Pulmonary artery endothelial cell (primary cell): ENCODE measurements around the gene ICA1. TPM values are rescaled to one million over a fixed set of nuclear protein-coding genes. Genes with fewer than 3 reads are reported as not detected.
"Not testable (repeated sequence)": the region's sequence is repeated elsewhere in the genome, so short reads cannot be mapped to it uniquely, and the experiment has no call there.

ENCODE experiments used
- DNase-seq: peaks from one replicate; pipeline ENCODE4 v3.0.0-alpha.2; 2011; ENCODE audit warnings: low read depth, low spot score
- total RNA-seq: library from RNA; depleted of rRNA; stranded (reverse); fragments of >200 nt; gene quantifications from 2 replicates; pipeline ENCODE4 v1.2.3, GENCODE V29; 2014

Gene ICA1
- total RNA-seq, 1 donor from 2014 or later: 28.8 TPM

DNA sequence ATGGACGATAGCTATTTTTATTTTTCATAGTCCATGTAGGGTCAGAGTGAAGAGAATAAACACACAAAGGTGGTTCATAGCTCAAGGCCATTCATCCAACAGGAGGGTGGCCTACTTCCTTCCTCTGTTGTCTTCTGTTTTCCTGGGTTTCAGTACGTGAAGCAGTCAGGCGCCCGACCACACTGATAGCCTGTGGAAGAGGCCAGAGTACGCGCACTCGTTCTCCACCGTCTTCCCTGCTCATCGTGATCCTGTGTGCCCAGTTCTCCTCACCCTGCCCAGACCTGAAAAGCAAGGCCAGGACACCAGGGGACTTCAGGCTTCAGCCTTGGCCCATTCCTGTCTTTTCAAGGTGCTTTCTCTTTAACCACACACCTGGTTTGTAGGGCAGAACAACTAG lies 158.7 kb downstream of the ICA1 start:
- DNase-seq: no peak

DNA sequence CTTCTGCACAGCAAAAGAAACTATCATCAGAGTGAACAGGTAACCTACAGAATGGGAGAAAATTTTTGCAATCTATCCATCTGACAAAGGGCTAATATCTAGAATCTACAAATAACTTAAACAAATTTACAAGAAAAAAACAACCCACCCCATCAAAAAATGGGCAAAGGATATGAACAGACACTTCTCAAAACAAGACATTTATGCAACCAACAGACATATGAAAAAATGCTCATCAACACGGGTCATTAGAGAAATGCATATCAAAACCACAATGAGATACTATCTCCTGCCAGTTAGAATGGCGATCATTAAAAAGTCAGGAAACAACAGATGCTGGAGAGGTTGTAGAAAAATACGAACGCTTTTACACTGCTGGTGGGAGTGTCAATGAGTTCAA lies 160.7 kb downstream of the ICA1 start:
- not testable (repeated sequence) for DNase-seq

DNA sequence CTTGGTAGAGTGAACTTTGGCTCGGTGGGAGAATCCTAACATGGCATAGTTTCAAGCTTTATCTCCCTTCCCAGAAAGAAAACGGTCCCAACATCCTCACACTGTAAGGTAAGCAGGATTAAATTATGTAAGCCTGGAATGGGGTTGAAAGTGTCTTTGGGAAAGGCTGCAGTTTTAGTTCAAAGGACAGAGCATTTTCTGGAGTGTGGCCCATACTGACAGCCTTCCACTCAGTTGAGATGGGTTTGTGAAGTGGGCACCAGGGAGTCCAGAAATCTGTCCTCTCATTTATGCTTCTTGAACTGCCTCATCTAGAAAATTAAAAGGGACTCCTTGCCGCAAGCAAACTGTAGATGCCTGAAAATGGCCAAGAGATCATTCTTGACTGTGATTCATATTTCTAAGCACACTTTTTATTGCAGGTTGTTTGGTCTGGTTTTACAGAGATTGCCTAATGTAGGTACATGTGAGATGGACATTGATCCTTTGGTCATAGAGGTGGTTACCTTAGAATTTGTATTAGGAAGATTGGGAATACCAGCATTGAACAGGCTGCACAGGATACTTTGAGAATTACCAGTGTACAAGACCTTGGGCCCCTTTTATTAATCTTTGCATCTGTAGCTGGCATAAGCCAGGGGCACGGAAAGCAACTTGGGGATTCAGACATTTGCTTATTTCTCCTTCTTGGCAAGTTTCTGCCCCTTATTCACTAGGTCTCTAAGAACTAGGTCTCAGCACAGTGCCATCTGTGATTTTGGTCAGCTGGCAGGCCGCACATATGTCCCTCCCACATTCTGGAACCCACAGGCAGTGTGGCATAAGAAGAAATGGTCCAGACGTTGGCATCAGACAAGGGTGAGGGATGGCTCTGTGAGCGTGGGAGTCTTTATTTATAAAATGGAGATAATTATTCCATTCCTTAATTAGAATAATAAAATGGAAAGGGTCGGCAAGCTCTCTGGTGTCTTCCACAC lies 167.5 kb downstream of the ICA1 start:
- DNase-seq: no peak

DNA sequence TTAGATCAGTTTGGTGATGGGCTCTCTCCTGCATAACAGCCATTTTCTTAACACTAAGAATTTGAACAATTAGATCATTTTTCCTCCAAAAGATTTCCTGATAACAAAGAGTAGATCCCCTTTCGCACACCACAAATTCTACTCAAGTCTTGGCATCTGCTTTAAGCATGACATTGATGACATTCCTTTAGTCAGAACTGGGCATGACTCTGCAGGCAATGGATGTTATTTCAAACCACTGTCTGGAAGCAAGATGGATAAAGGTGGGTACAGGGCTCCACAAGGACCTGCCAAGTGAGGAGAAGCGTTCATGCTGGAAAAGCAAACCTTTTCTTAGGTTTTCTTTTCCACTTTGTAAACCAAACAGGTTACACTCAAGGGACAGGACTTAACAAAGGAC lies 169.8 kb downstream of the ICA1 start:
- no peak for DNase-seq

DNA sequence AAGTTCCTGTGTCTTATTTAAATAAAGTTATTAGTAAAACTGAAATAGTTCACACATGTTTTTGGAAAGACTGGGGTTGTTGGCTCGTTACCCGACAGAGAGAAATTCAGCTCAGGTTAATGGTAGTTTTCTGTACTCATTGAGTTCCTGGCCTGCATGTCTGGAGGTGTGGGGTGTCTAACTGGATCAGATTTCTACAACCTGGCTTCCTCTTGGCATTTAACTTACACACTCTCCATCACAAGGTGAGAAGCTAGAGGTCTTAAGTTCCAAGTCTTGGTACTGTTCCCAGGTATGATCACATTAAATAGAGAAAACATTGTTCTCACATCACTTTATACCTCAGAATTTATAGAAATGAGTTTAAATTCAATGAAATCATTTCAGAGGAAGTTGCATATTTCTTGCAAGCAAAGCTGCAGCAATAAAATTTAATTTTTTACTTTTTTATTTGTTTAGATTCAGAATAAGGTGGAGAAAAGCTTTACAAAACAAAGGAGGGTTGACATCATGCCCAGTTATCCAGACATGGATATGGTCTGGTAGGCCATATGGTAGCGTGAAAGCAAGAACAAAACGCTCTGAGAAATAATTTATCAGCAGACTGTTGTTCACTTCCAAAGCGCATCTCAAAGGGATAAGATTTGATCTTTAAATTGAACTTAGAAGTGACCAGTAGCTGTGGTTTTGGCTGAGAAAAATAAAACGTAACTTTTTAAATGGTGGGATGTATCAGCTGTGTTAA lies 172.8 kb downstream of the ICA1 start:
- no peak for DNase-seq

DNA sequence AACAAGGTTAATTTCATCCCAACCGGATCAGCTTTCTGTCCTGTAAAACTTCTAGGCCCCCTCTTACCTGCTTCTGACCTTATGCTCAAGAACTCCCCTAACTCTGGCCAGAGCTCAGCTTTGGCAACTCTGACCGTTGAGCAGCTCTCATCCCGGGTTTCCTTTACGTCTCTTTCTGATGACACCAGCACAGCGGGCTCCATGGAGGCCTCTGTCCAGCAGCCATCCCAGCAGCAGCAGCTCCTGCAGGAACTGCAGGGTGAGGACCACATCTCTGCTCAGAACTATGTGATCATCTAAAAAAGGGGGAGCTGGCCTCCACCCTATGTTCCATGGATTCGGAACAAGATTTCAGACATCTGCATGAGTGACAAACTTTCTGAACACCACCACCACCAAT lies 175.7 kb downstream of the ICA1 start:
- DNase-seq: no peak

DNA sequence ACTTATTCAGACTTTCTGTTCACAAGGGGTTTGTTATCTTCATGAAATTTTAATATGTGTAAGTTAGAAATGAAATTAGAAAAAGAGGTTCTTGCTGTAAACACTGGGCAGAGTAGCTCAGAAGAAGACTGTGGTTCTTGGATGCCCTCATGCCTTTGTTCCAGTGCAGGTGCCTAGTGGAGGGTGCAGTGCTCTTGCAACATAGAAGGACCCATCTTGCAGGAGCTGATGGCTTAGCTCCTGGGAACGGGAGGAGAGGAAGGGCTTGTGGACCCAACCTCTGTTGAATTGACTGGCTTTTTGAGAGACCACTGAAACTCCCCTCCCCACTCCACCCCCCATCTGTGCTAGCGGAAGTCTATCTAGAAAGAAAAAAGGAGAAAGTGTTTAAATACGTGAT lies 176.5 kb downstream of the ICA1 start:
- DNase-seq: no peak

DNA sequence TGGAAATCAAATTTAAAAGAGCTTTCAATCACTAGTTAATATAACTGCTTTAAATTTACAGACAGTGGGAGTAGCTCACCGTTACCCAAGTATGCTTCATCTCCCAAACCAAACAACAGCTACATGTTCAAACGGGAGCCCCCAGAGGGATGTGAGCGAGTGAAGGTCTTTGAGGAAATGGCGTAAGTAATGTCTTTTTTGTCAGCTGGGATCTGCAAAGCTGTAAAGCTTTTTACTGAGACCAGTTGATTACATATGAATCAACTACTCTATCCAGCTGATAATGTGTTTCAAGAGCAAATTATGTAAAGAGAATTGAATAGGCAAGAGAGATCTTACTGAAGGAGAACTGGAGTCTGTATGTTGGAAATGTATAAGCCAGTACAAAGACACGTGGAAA lies 177.1 kb downstream of the ICA1 start:
- DNase-seq: no peak

DNA sequence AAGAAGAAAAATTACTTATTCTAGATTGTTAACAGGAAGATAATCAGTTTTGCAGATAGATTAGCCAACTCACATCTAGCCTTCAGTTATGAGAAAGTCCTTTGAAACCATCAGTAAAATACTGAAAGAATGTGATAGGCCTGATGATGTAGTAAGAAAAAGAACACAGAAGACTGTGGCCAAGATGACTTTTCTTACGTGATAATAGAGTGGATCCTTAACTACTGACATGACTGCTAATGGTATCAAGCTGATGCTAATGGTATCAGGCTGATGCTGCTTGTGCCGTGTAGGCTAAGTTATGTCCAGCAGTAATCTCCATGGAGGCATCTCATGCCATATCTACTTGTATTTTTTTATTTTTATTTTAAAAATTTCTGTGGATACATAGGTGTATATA lies 179.2 kb downstream of the ICA1 start:
- DNase-seq: no peak

DNA sequence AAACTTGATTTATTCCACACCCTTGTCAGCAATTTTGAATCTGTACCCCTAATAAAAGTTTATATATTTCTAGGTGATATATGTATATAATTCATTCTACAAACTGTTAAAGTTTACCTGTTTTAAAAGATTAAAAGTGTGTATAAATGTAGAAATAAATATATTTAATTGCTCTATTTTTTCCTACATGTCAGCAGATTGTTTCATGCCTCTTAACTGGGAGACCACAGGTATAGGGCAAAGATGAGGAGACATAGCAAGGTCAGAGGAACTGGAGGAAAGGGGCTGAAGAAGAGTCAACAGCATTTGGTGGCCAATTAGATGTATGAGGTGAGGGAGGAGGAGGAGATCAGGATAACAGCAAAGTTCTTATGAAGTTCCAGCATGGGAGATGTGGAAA lies 183.5 kb downstream of the ICA1 start:
- DNase-seq: no peak

DNA sequence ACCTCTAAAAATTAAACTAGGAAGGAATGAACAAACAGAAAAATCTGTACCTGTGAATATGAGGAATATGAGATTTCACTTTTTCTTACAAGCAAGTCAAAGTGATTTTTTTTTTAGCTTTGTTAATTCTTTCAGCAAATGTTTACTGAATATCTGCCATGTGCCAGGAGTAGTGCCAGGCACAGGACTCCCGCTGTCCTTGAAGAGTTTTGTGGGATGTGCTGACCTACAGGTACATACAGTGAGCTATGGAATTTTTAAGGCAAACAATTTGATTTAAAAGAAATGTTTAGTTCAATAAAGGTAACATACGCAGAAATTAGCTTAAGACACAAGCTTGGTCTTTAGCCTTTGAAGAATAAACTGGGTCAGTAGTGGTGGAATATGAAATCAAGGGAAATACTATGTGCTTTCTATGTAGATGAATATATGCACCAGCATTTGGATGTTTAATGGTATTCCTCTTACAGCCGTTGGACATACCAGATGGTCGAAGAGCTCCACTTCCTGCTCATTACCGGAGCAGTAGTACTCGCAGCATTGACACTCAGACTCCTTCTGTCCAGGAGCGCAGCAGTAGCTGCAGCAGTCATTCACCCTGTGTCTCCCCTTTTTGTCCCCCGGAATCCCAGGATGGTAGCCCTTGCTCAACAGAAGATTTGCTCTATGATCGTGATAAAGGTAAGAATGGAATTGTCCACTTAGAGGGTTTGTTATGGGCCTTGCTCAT lies 191.4 kb downstream of the ICA1 start:
- no peak for DNase-seq

DNA sequence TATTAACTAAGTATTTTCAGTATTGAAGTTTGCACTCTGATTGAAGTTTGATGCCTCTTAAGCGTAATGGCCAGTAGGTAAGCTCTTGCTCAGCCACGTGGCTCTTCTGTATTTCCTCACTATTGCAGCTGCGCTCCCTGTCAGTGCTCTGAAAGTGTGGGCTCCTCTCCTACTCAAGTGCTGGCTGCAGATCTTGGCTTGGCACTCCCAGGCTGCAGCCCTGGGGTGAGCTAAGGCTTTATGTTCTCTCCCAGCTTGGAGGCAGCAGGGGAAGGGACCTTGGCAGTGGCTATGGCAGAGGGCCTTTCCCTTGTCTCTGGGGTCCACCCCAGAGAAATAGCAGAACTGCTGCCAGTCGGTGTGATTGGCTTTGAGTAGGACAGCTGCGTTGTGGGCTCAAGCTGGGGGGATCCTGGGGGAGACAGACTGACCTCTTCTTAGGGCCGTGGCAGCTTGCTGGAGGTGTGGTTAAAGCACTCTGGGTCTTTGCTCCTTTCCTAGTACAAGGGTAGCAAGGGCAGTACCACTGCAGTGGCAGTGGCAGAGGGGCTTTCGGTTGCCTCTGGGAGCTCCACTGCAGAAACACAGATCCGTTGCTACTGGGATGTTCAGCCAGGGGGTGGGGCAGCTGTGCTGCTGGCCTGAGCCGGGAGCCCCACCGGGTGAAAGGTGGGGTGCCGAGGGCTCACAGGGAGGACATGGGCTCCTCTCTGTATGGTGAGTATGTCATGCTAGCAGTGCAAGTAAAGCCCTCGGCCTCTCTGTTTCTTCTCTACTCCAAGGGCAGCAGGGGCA lies 192.9 kb downstream of the ICA1 start:
- DNase-seq: no peak

DNA sequence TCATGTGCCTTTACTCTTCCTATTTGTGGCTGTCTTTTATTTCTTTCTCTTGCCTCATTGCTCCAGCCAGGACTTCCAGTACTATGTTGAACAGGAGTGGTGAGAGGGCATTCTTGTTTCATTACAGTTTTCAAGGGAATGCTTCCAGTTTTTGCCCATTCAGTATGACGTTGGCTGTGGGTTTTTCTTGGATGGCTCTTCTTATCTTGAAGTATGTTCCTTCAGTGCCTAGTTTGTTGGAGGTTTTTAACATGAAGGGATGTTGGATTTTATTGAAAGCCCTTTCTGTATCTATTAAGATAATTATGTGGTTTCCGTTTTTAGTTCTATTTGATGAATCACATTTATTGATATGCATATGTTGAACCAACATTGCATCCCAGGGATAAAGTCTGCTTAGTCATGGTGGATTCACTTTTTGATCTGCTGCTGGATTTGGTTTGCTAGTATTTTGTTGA lies 196.6 kb downstream of the ICA1 start:
- DNase-seq: no peak

DNA sequence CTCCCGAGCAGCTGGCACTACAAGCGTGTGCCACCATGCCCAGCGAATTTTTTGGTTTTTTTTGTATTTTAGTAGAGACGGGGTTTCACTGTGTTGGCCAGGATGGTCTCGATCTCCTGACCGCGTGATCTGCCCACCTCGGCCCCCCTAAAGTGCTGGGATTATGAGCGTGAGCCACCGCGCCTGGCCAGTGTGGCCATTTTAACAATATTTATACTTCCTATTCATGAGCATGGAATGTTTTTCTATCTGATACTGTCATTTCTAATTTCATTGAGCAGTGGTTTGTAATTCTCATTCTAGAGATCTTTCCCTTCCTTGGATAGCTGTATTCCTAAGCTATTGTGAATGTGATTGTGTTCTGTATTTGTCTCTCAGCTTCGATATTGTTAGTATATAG lies 197.1 kb downstream of the ICA1 start:
- no peak for DNase-seq

DNA sequence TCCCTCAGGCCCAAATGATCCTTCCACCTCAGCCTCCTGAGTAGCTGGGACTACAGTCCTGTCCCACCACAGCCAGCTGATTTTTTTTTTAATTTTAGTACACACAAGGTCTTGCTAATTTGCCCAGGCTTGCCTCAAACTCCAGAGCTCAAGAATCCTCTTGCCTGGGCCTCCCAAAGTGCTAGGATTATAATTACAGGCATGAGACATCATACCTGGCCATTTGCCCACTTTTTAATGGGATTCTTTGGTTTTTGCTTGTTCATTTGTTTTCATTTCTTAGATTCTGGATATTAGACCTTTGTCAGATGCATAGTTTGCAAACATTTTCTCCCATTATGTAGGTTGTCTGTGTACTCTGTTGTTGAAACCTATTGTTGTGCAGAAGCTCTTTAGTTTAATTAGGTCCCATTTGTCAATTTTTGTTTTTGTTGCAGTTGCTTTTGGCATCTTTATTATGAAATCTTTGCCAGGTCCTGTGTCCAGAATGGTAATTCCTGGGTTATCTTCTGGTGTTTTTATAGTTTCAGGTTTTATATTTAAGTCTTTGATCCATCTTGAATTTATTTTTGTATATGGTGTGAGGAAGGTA lies 198.2 kb downstream of the ICA1 start:
- DNase-seq: no peak

DNA sequence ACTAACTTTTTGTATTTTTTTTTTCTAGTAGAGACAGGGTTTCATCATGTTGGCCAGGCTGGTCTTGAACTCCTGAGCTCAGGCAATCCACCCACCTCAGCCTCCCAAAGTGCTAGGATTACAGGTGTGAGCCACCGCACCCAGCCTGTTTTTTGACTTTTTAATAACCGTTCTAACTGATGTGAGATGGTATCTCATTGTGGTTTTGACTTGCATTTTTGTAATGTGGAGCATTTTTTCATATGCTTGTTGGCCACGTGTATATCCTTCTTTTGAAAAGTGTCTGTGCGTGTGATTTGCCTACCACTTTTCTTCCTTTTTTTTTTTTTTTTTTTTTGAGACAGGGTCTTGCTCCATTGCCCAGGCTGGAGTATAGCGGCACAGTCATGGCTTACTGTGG lies 198.7 kb downstream of the ICA1 start:
- not testable (repeated sequence) for DNase-seq
